Measurements from ENCODE around the gene GZMM. TPM values are rescaled to one million over a fixed set of nuclear protein-coding genes. Genes with fewer than 3 reads are reported as not detected.

GZMM gene
- total and polyA plus RNA-seq, 2 of the 13 experiments (the other 11 are each of a cell fraction or from before 2014, with no cell fraction given) = 0.07 TPM; not detected in 1

DNA sequence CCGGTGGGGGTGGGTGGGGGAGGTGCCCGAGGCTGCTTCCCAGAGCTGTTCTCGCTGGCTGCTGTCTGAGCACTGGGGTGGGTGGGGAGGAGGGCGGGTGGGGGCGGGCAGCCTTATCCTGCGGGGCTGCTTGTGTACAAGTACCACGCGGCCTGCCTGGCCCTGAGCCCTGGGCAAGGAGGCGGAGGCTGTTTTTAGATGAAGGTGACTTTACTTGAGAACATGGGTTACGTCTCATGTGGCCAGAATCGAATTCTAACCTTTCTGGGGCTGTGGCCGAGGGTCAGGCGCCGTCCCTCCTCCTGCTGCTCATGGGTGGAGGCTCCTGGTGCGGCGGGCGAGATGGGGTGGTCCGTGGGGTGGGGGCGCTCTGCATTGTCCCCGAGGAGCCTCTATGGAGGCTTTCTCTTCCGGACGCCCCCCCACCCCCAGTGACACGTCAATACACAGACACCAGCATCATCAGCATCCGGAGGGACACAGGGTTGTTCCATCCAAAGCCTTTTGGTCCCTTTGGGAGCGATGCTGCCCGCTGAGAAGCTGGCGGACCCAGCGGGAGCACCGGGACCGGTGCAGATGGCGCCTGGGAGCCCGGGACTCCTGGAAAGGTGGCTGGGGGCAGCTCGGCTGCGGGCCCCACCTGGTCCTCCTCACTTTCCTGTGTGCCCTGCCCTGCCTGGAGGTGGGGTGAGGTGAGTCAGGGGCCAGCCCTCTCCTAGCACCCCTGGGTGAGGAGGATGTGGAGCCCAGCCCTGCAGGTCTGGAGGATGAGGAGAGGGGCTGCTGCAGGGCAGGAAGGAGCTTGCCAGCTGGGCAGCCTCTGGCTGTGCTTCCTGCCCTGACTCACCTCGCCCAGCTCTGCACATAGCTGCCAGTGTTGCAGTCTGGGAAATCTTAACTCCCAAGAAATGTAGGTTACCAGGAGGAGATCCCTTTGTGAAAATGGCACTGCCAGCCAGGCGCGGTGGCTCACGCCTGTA, 32.0 kb downstream of the GZMM start:
- ChIA-PET POLR2A (interaction anchor here (0.6 to 3.1 kb wide), 6 partner anchors 8 to 164 kb away, joined by 3 to 13 read pairs (median 6); no protein-coding TSS in a partner anchor), CTCF (ENCODE audit: low intra/inter-chr PET ratio, low total read pairs) (interaction anchor here (1.1 kb wide), 1 partner anchor 12 kb away, joined by 3 read pairs; no protein-coding TSS in a partner anchor)
- Histone ChIP-seq H3K4me2 (ENCODE audit: low read depth, low read length) (peak overlapping the region; percentile 93), H3K4me3 (replicated peaks in 1 of 3; ENCODE audit: insufficient read depth in 1 of 3, low read depth in 2 of 3, low read length in 3 of 3) (peak overlapping the region; percentile 90 to 99 (median 96); a peak in 5 of 6 replicates), H4K20me1 (ENCODE audit: insufficient read depth, low read length) (peaks cover 74% of the 10 kb centered on the region), H3K9me3 (ENCODE audit: low read length) (no peaks in the 10 kb centered on the region), H3K27ac (ENCODE audit: extremely low read length, insufficient read depth, low read length) (no peak overlapping the region), H3K36me3 (replicated peaks in 1 of 2; ENCODE audit: control insufficient read depth in 1 of 2, insufficient read depth in 2 of 2, low read length in 2 of 2) (peaks cover 23 to 24% of the 10 kb centered on the region in 2 experiments; a peak in 4 of 5 replicates), H3K4me1 (ENCODE audit: insufficient read depth, low read length) (peaks cover 16% of the 10 kb centered on the region), H2AFZ (ENCODE audit: low read length) (no peak overlapping the region), H3K27me3 (ENCODE audit: control insufficient read depth in 1 of 2, insufficient read depth in 2 of 2, low read length in 2 of 2) (no peaks in the 10 kb centered on the region; a peak in 1 of 5 replicates), H3K79me2 (ENCODE audit: insufficient read depth, low read length) (peaks cover 74% of the 10 kb centered on the region), H3K9ac (ENCODE audit: insufficient read depth, low read depth, low read length) (peak overlapping the region; percentile 76; the same call in 1 of the 2 replicates)
- FAIRE-seq = no peak
- intact Hi-C loops (cut with micrococcal nuclease; ENCODE audit: unreplicated experiment) = no loop called here
- 85% methylated on average over 14 of the region's 38 CpGs for WGBS (ENCODE audit: low lambda C conversion rate)
- DNase-seq (ENCODE audit: low spot score) = no peak
- ATAC-seq = no peak
- in situ Hi-C loops (cut with HindIII; ENCODE audit: extremely low pct_ligation_motif_present, low pct_unique_long_range_greater_than_20kb) = no loop called here
- BruUV-seq (replicated peaks) = no TSS peak
- TF ChIP-seq ZNF747 (CRISPR knock-in tag; IDR thresholded peaks at IDR 0.05; ENCODE audit: borderline replicate concordance) (no peak), ZNF672 (CRISPR knock-in tag; IDR thresholded peaks at IDR 0.05) (no peak), GABPB1 (CRISPR knock-in tag; IDR thresholded peaks at IDR 0.05) (peak; percentile 10; the same call in 1 of the 2 replicates), SRSF9 (IDR thresholded peaks at IDR 0.05; ENCODE audit: borderline replicate concordance, insufficient read depth, low read depth, low read length, poor library complexity, severe bottlenecking) (no peak), ZNF207 (IDR thresholded peaks at IDR 0.05; ENCODE audit: borderline replicate concordance) (no peak), HOXA5 (CRISPR knock-in tag; IDR thresholded peaks at IDR 0.05) (no peak), HMG20B (CRISPR knock-in tag; conservative IDR thresholded peaks at IDR 0.05) (no peak), CEBPB (IDR thresholded peaks at IDR 0.05; ENCODE audit: borderline replicate concordance, low read depth, low read length) (no peak), ZNF788 (CRISPR knock-in tag; IDR thresholded peaks at IDR 0.05; ENCODE audit: borderline replicate concordance) (no peak), ZNF33A (CRISPR knock-in tag; IDR thresholded peaks at IDR 0.05; ENCODE audit: borderline replicate concordance) (no peak), KDM5A (IDR thresholded peaks at IDR 0.05; ENCODE audit: borderline replicate concordance, low read length) (no peak), SP140L (CRISPR knock-in tag; IDR thresholded peaks at IDR 0.05; ENCODE audit: borderline replicate concordance) (no peak)
- TF ChIP-seq, protein P1, sequence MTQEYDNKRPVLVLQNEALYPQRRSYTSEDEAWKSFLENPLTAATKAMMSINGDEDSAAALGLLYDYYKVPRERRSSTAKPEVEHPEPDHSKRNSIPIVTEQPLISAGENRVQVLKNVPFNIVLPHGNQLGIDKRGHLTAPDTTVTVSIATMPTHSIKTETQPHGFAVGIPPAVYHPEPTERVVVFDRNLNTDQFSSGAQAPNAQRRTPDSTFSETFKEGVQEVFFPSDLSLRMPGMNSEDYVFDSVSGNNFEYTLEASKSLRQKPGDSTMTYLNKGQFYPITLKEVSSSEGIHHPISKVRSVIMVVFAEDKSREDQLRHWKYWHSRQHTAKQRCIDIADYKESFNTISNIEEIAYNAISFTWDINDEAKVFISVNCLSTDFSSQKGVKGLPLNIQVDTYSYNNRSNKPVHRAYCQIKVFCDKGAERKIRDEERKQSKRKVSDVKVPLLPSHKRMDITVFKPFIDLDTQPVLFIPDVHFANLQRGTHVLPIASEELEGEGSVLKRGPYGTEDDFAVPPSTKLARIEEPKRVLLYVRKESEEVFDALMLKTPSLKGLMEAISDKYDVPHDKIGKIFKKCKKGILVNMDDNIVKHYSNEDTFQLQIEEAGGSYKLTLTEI (CRISPR knock-in tag; conservative IDR thresholded peaks at IDR 0.05) = no peak
- TF ChIP-seq, protein P2, sequence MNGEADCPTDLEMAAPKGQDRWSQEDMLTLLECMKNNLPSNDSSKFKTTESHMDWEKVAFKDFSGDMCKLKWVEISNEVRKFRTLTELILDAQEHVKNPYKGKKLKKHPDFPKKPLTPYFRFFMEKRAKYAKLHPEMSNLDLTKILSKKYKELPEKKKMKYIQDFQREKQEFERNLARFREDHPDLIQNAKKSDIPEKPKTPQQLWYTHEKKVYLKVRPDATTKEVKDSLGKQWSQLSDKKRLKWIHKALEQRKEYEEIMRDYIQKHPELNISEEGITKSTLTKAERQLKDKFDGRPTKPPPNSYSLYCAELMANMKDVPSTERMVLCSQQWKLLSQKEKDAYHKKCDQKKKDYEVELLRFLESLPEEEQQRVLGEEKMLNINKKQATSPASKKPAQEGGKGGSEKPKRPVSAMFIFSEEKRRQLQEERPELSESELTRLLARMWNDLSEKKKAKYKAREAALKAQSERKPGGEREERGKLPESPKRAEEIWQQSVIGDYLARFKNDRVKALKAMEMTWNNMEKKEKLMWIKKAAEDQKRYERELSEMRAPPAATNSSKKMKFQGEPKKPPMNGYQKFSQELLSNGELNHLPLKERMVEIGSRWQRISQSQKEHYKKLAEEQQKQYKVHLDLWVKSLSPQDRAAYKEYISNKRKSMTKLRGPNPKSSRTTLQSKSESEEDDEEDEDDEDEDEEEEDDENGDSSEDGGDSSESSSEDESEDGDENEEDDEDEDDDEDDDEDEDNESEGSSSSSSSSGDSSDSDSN (CRISPR knock-in tag; IDR thresholded peaks at IDR 0.05) = 0 out of 2 replicates have a peak, but pooled peaks have one; percentile 14
- TF ChIP-seq, protein P3, sequence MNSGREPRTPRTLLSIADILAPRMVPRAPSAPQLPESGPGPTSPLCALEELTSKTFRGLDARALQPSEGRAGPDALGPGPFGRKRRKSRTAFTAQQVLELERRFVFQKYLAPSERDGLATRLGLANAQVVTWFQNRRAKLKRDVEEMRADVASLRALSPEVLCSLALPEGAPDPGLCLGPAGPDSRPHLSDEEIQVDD (CRISPR knock-in tag; IDR thresholded peaks at IDR 0.05; ENCODE audit: borderline replicate concordance) = no peak

All from HepG2 (cell line).